ENCODE results near the gene KCNQ1.

KCNQ1 gene

DNA sequence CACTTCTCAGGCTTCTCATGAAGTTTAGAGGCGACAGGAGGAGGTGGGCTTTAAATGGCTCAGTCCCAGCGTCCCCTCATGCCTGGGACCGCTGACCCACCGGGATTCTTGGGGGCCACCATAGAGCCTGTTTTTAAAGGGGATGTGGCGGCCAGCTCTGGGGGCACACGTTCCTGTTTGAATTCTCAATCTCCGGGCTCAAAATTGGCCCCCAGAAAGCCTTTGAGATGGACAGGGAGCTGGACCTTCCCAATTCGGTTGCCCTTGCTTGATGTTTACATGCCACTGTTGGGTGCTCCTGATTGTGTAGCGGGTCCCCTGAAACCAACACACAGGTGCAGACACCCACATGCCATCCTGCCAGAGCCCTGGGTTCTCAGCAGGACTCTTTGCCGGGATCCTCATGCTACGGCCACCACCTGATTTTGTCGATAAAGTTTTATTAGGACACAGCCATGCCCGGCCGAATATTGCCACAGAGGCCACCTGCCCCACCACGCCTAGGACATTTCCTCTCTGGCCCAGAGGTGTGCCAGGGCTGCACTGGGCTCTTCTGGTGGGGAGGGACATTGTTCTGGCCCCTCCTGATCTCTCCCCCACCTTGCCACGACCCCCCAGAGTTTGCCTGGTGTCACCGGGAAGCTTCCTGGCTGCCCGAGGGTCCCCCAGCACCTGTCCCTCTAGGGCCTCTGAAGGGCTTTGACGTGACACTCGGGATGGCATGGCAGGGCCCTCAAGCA is 71.6 kb downstream of the KCNQ1 start:
- Histone ChIP-seq H2AK5ac (ENCODE audit: low read length, severe bottlenecking) (no peak overlapping the region), H2BK5ac (ENCODE audit: low read depth, low read length, poor library complexity, severe bottlenecking) (no peak overlapping the region), H3K9ac (ENCODE audit: low read length) (no peak overlapping the region), H3K14ac (ENCODE audit: low read length in 2 of 2) (no peak overlapping the region), H2AFZ (ENCODE audit: low read depth, low read length) (no peak overlapping the region), H3K9me3 (ENCODE audit: control insufficient read depth, low read length) (no peaks in the 10 kb centered on the region), H3K27me3 (ENCODE audit: control insufficient read depth in 1 of 2, insufficient read depth in 1 of 2, low read length in 2 of 2) (peaks cover 30 to 33% of the 10 kb centered on the region in 2 experiments), H3K27ac (ENCODE audit: low read length, poor library complexity, severe bottlenecking) (no peak overlapping the region), H2BK15ac (ENCODE audit: low read depth, poor library complexity, severe bottlenecking) (no peak overlapping the region), H4K8ac (ENCODE audit: low read length) (no peak overlapping the region), H2BK12ac (ENCODE audit: low read length in 2 of 2) (no peak overlapping the region), H3K36me3 (ENCODE audit: control insufficient read depth in 1 of 2, insufficient read depth in 2 of 2, low read depth in 1 of 2, low read length in 2 of 2) (no peaks in the 10 kb centered on the region), H2BK120ac (ENCODE audit: low read depth, low read length) (no peak overlapping the region), H3K4me2 (ENCODE audit: low read length, poor library complexity, severe bottlenecking) (no peak overlapping the region), H3K18ac (ENCODE audit: low read depth in 1 of 2, low read length in 2 of 2) (no peak overlapping the region), H3K4me3 (ENCODE audit: insufficient read depth in 1 of 2, low read depth in 1 of 2, low read length in 2 of 2) (no peak overlapping the region), H3K4ac (ENCODE audit: low read depth in 1 of 2, low read length in 2 of 2) (no peak overlapping the region), H3K23ac (ENCODE audit: low read length in 2 of 2) (no peak overlapping the region), H3K4me1 (ENCODE audit: control insufficient read depth, insufficient read depth, low read depth, low read length) (no peaks in the 10 kb centered on the region), H3K79me1 (replicated peaks; ENCODE audit: low read length, poor library complexity, severe bottlenecking) (no peaks in the 10 kb centered on the region), H4K91ac (ENCODE audit: low read length) (no peak overlapping the region)
- no peak for DNase-seq
- WGBS, result 82% methylated on average over 20 of the region's 20 CpGs

DNA sequence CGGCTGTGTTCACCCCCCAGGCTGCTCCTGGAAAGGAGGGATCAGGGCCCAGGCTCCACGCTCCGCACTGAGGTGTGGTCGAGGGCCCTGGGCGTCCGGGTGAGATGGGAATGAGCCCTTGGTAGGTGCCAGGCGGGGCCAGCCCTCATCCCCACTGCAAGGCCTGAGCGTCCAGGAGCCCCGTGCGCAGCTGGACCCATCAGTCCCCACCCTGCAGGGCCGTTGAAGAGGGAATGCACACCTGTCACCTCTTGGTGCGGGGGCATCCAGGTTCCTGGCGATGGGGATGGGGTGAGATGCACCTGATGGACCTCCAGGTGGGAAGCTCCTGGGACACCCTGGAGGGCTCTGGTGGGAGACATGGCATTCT is 72.2 kb downstream of the KCNQ1 start:
- H2BK120ac ChIP-seq (ENCODE audit: low read depth, low read length), result no peak overlapping the region
- no peak overlapping the region for H2BK12ac ChIP-seq (ENCODE audit: low read length in 2 of 2)
- H2BK15ac ChIP-seq (ENCODE audit: low read depth, poor library complexity, severe bottlenecking), result no peak overlapping the region
- no peak overlapping the region for H2BK5ac ChIP-seq (ENCODE audit: low read depth, low read length, poor library complexity, severe bottlenecking)
- H3K79me1 ChIP-seq (replicated peaks; ENCODE audit: low read length, poor library complexity, severe bottlenecking), result no peaks in the 10 kb centered on the region
- H3K4me2 ChIP-seq (ENCODE audit: low read length, poor library complexity, severe bottlenecking), result no peak overlapping the region
- WGBS, result 88% methylated on average over 13 of the region's 13 CpGs
- DNase-seq, result no peak
- no peak overlapping the region for H3K27ac ChIP-seq (ENCODE audit: low read length, poor library complexity, severe bottlenecking)
- no peak overlapping the region for H3K23ac ChIP-seq (ENCODE audit: low read length in 2 of 2)
- H3K9ac ChIP-seq (ENCODE audit: low read length), result no peak overlapping the region
- no peak overlapping the region for H4K91ac ChIP-seq (ENCODE audit: low read length)
- H3K14ac ChIP-seq (ENCODE audit: low read length in 2 of 2), result no peak overlapping the region
- no peaks in the 10 kb centered on the region for H3K9me3 ChIP-seq (ENCODE audit: control insufficient read depth, low read length)
- no peak overlapping the region for H4K8ac ChIP-seq (ENCODE audit: low read length)
- peaks cover 29 to 31% of the 10 kb centered on the region in 2 experiments for H3K27me3 ChIP-seq (ENCODE audit: control insufficient read depth in 1 of 2, insufficient read depth in 1 of 2, low read length in 2 of 2)
- no peak overlapping the region for H3K4me3 ChIP-seq (ENCODE audit: insufficient read depth in 1 of 2, low read depth in 1 of 2, low read length in 2 of 2)
- H3K18ac ChIP-seq (ENCODE audit: low read depth in 1 of 2, low read length in 2 of 2), result no peak overlapping the region
- H2AK5ac ChIP-seq (ENCODE audit: low read length, severe bottlenecking), result no peak overlapping the region
- no peak overlapping the region for H3K4ac ChIP-seq (ENCODE audit: low read depth in 1 of 2, low read length in 2 of 2)
- no peaks in the 10 kb centered on the region for H3K4me1 ChIP-seq (ENCODE audit: control insufficient read depth, insufficient read depth, low read depth, low read length)
- H2AFZ ChIP-seq (ENCODE audit: low read depth, low read length), result no peak overlapping the region
- no peaks in the 10 kb centered on the region for H3K36me3 ChIP-seq (ENCODE audit: control insufficient read depth in 1 of 2, insufficient read depth in 2 of 2, low read depth in 1 of 2, low read length in 2 of 2)

- Histone ChIP-seq H3K4me3 (ENCODE audit: insufficient read depth in 1 of 2, low read depth in 1 of 2, low read length in 2 of 2) (no peak overlapping the region), H2BK5ac (ENCODE audit: low read depth, low read length, poor library complexity, severe bottlenecking) (no peak overlapping the region), H3K18ac (ENCODE audit: low read depth in 1 of 2, low read length in 2 of 2) (no peak overlapping the region), H2BK12ac (ENCODE audit: low read length in 2 of 2) (no peak overlapping the region), H2BK120ac (ENCODE audit: low read depth, low read length) (no peak overlapping the region), H3K36me3 (ENCODE audit: control insufficient read depth in 1 of 2, insufficient read depth in 2 of 2, low read depth in 1 of 2, low read length in 2 of 2) (no peaks in the 10 kb centered on the region), H4K91ac (ENCODE audit: low read length) (no peak overlapping the region), H3K14ac (ENCODE audit: low read length in 2 of 2) (no peak overlapping the region), H2AK5ac (ENCODE audit: low read length, severe bottlenecking) (no peak overlapping the region), H3K4me2 (ENCODE audit: low read length, poor library complexity, severe bottlenecking) (no peak overlapping the region), H3K27me3 (ENCODE audit: control insufficient read depth in 1 of 2, insufficient read depth in 1 of 2, low read length in 2 of 2) (peaks cover 25 to 31% of the 10 kb centered on the region in 2 experiments), H4K8ac (ENCODE audit: low read length) (no peak overlapping the region), H2AFZ (ENCODE audit: low read depth, low read length) (no peak overlapping the region), H3K4me1 (ENCODE audit: control insufficient read depth, insufficient read depth, low read depth, low read length) (no peaks in the 10 kb centered on the region), H3K79me1 (replicated peaks; ENCODE audit: low read length, poor library complexity, severe bottlenecking) (no peaks in the 10 kb centered on the region), H3K27ac (ENCODE audit: low read length, poor library complexity, severe bottlenecking) (no peak overlapping the region), H3K4ac (ENCODE audit: low read depth in 1 of 2, low read length in 2 of 2) (no peak overlapping the region), H2BK15ac (ENCODE audit: low read depth, poor library complexity, severe bottlenecking) (no peak overlapping the region), H3K23ac (ENCODE audit: low read length in 2 of 2) (no peak overlapping the region), H3K9me3 (ENCODE audit: control insufficient read depth, low read length) (no peaks in the 10 kb centered on the region), H3K9ac (ENCODE audit: low read length) (no peak overlapping the region)
- 82% methylated on average over 26 of the region's 26 CpGs for WGBS
- DNase-seq, result no peak
These were observed 72.7 kb downstream of the KCNQ1 start for GRCh38 chr11:2517386-2518064.

- peaks cover 25 to 35% of the 10 kb centered on the region in 2 experiments for H3K27me3 ChIP-seq (ENCODE audit: control insufficient read depth in 1 of 2, insufficient read depth in 1 of 2, low read length in 2 of 2)
- no peak overlapping the region for H3K4me3 ChIP-seq (ENCODE audit: insufficient read depth in 1 of 2, low read depth in 1 of 2, low read length in 2 of 2)
- H3K27ac ChIP-seq (ENCODE audit: low read length, poor library complexity, severe bottlenecking), result no peak overlapping the region
- no peak overlapping the region for H2AK5ac ChIP-seq (ENCODE audit: low read length, severe bottlenecking)
- H2BK120ac ChIP-seq (ENCODE audit: low read depth, low read length), result no peak overlapping the region
- no peak overlapping the region for H4K91ac ChIP-seq (ENCODE audit: low read length)
- no peak overlapping the region for H3K18ac ChIP-seq (ENCODE audit: low read depth in 1 of 2, low read length in 2 of 2)
- H3K9ac ChIP-seq (ENCODE audit: low read length), result no peak overlapping the region
- no peaks in the 10 kb centered on the region for H3K79me1 ChIP-seq (replicated peaks; ENCODE audit: low read length, poor library complexity, severe bottlenecking)
- H3K36me3 ChIP-seq (ENCODE audit: control insufficient read depth in 1 of 2, insufficient read depth in 2 of 2, low read depth in 1 of 2, low read length in 2 of 2), result no peaks in the 10 kb centered on the region
- no peaks in the 10 kb centered on the region for H3K9me3 ChIP-seq (ENCODE audit: control insufficient read depth, low read length)
- H4K8ac ChIP-seq (ENCODE audit: low read length), result no peak overlapping the region
- no peak overlapping the region for H3K4ac ChIP-seq (ENCODE audit: low read depth in 1 of 2, low read length in 2 of 2)
- H2BK5ac ChIP-seq (ENCODE audit: low read depth, low read length, poor library complexity, severe bottlenecking), result no peak overlapping the region
- H2BK12ac ChIP-seq (ENCODE audit: low read length in 2 of 2), result no peak overlapping the region
- no peak overlapping the region for H3K23ac ChIP-seq (ENCODE audit: low read length in 2 of 2)
- H3K14ac ChIP-seq (ENCODE audit: low read length in 2 of 2), result no peak overlapping the region
- no peaks in the 10 kb centered on the region for H3K4me1 ChIP-seq (ENCODE audit: control insufficient read depth, insufficient read depth, low read depth, low read length)
- no peak for DNase-seq
- no peak overlapping the region for H2AFZ ChIP-seq (ENCODE audit: low read depth, low read length)
- no peak overlapping the region for H2BK15ac ChIP-seq (ENCODE audit: low read depth, poor library complexity, severe bottlenecking)
- no peak overlapping the region for H3K4me2 ChIP-seq (ENCODE audit: low read length, poor library complexity, severe bottlenecking)
- 91% methylated on average over 24 of the region's 24 CpGs for WGBS
These were observed 73.5 kb downstream of the KCNQ1 start for GRCh38 chr11:2518111-2518982.

Measured in mesenchymal stem cell (in vitro differentiated cells and primary cell).